ENCODE data around the gene INPP5D. TPM values are rescaled to one million over a fixed set of nuclear protein-coding genes. Genes with fewer than 3 reads are reported as not detected.

Gene INPP5D
- total and polyA plus RNA-seq, 2 donors (not counting 3 experiments of a cell fraction or from before 2014, with no cell fraction given) = 13.9 to 46.6 TPM

DNA sequence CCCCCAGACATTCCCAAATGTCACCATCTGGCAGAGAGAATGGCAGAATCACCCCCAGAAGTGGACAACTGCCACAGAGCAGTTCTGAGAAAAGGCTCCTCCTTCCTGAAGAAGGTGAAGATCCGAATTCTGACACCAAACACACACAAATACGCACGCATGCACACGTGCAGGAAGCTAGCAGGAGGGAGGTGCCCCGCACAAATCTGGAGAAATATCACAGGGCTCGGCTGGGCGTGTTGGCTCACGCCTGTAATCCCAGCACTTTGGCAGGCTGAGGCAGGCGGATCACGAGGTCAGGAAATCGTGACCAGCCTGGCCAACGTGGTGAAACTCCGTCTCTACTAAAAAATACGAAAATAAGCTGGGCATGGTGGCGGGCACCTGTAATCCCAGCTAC lies 152.9 kb downstream of the INPP5D start:
- ChIA-PET POLR2A (no interaction called here), CTCF (no interaction called here)

More for the DNA sequence above, 152.9 kb downstream of the INPP5D start:
- peaks cover 35% of the 10 kb centered on the region for H3K4me1 ChIP-seq (ENCODE audit: control insufficient read depth, extremely low read depth, insufficient read depth, low read length)
- intact Hi-C loops (cut with micrococcal nuclease) = no loop called here
- H3K4me3 ChIP-seq (replicated peaks in 1 of 3; ENCODE audit: insufficient read depth in 1 of 3, low read depth in 1 of 3, low read length in 3 of 3) = no peak overlapping the region
- H3K9ac ChIP-seq (replicated peaks; ENCODE audit: extremely low read depth, insufficient read depth, low read length) = no peak overlapping the region
- no peak overlapping the region for H3K27ac ChIP-seq (ENCODE audit: insufficient read depth, low read depth, low read length)
- H3K9me3 ChIP-seq (replicated peaks; ENCODE audit: control insufficient read depth, insufficient read depth, low read length) = no peaks in the 10 kb centered on the region
- TF ChIP-seq POLR2AphosphoS5 (IDR thresholded peaks at IDR 0.05; ENCODE audit: insufficient read depth, low read depth, low read length) (no peak), MYC (IDR thresholded peaks at IDR 0.05; ENCODE audit: low read depth, low read length) (no peak), POLR2A (IDR thresholded peaks at IDR 0.05; ENCODE audit: low read depth, low read length) (no peak), EZH2 (IDR thresholded peaks at IDR 0.05; ENCODE audit: borderline replicate concordance, low read depth, low read length, severe bottlenecking) (no peak), JUN (IDR thresholded peaks at IDR 0.05; ENCODE audit: borderline replicate concordance, insufficient read depth, insufficient read length, low read depth) (no peak), FOS (IDR thresholded peaks at IDR 0.05; ENCODE audit: borderline replicate concordance, insufficient read depth, low read length) (no peak), CTCF (IDR thresholded peaks at IDR 0.05; ENCODE audit: extremely low read depth in 1 of 2, insufficient read depth in 1 of 2, low read depth in 1 of 2, low read length in 2 of 2) (no peak), GATA2 (IDR thresholded peaks at IDR 0.05; ENCODE audit: insufficient read depth, insufficient read length, low read depth, low read length) (no peak)
- TF ChIP-seq, protein P1, sequence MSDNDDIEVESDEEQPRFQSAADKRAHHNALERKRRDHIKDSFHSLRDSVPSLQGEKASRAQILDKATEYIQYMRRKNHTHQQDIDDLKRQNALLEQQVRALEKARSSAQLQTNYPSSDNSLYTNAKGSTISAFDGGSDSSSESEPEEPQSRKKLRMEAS (IDR thresholded peaks at IDR 0.05; ENCODE audit: insufficient read depth, insufficient read length) = no peak
- no TSS peak for BruUV-seq (replicated peaks)
- no peaks in the 10 kb centered on the region for H3K9me1 ChIP-seq (replicated peaks; ENCODE audit: control insufficient read depth, extremely low read depth, insufficient read depth, low read length)
- DNase-seq (ENCODE audit: low read depth, low spot score) (no peak), FAIRE-seq (no peak)
- no peak overlapping the region for H3K4me2 ChIP-seq (ENCODE audit: insufficient read depth, low read length)
- H4K20me1 ChIP-seq (replicated peaks; ENCODE audit: control insufficient read depth, extremely low read depth, insufficient read depth, low read length) = no peaks in the 10 kb centered on the region
- no peaks in the 10 kb centered on the region for H3K27me3 ChIP-seq (ENCODE audit: control insufficient read depth in 2 of 2, insufficient read depth in 2 of 2, low read length in 2 of 2)
- H3K79me2 ChIP-seq (ENCODE audit: control insufficient read depth, insufficient read depth, low read length) = no peaks in the 10 kb centered on the region
- no peak overlapping the region for H2AFZ ChIP-seq (ENCODE audit: low read depth, low read length)
- dilution Hi-C loops (cut with MboI; ENCODE audit: extremely low pct_ligation_motif_present, low sequenced_read_pairs) = no loop called here
- H3K36me3 ChIP-seq (ENCODE audit: control insufficient read depth in 2 of 2, extremely low read depth in 1 of 2, insufficient read depth in 2 of 2, low read length in 2 of 2) = no peaks in the 10 kb centered on the region

All from endothelial cell of umbilical vein (primary cell).